HepG2 (cell line): ENCODE measurements around the gene CHST6. TPM values are rescaled to one million over a fixed set of nuclear protein-coding genes. Genes with fewer than 3 reads are reported as not detected.

Experiments
- ATAC-seq: fragments of 200-7000 bp; cut with Tn5 transposase; 3 replicates; pipeline ENCODE4 v1.9.1; 2020; ENCODE audit warnings: mild to moderate bottlenecking, moderate library complexity
- BruUV-seq: library from RNA; stranded (reverse); fragments of 400-500 nt; replicated peaks from 2 replicates; lab custom pipeline; 2021; lab: Mats Ljungman, UMichigan
- CTCF ChIA-PET: fragments of 300-600 bp; formaldehyde crosslinking; extraction: SDS; loops from one replicate; lab custom pipeline; 2021; ENCODE audit warnings: low total read pairs, inconsistent platforms, low intra/inter-chr PET ratio; lab: Yijun Ruan, JAX
- POLR2A ChIA-PET: fragments of 350-600 bp; sonication (Branson Sonifier 250); formaldehyde crosslinking; loops from one replicate; lab custom pipeline; 2020; ENCODE audit warnings: antibody characterized with exemption, inconsistent platforms; lab: Yijun Ruan, JAX
- DNase-seq: peaks from one replicate; pipeline ENCODE4 v3.0.0-alpha.2; 2015; ENCODE audit warnings: low spot score
- FAIRE-seq: peaks from 3 replicates; lab custom pipeline; 2011; peaks lifted over from hg19 to GRCh38; lab: Jason Lieb, UNC
- H2AFZ ChIP-seq: one replicate; pipeline ENCODE4 v1.6.1; 2011; ENCODE audit warnings: low read length, inconsistent platforms
- H3K27ac ChIP-seq: fragments of 300-600 bp; 3 replicates; pipeline ENCODE4 v1.8.0; 2011; ENCODE audit warnings: mixed run types, mild to moderate bottlenecking, mixed read lengths, low read length, inconsistent platforms; ENCODE audit not compliant: insufficient read depth; ENCODE audit errors: extremely low read length
- H3K27me3 ChIP-seq, 2 experiments: fragments of 200-600 bp in 1 of 2; 2 replicates in 1 of 2; 3 replicates in 1 of 2; pipeline versions ENCODE4 v1.6.0 to v1.8.0; 2011; ENCODE audit warnings: low read length in 2 of 2, mild to moderate bottlenecking in 2 of 2, moderate library complexity in 2 of 2, inconsistent platforms in 1 of 2; ENCODE audit not compliant: insufficient read depth in 2 of 2, control insufficient read depth in 1 of 2
- H3K36me3 ChIP-seq, 2 experiments: fragments of 200-600 bp in 1 of 2; replicated peaks in 1 of 2; 2 replicates in 1 of 2; 3 replicates in 1 of 2; pipeline versions ENCODE4 v1.5.1 to v1.8.0; 2011; ENCODE audit warnings: low read length in 2 of 2, inconsistent platforms in 1 of 2; ENCODE audit not compliant: insufficient read depth in 2 of 2, control insufficient read depth in 1 of 2
- H3K4me1 ChIP-seq: 2 replicates; pipeline ENCODE4 v1.5.1; 2012; ENCODE audit warnings: low read length, inconsistent platforms; ENCODE audit not compliant: insufficient read depth
- H3K4me2 ChIP-seq: 2 replicates; pipeline ENCODE4 v1.6.0; 2011; ENCODE audit warnings: low read depth, low read length, inconsistent platforms
- H3K4me3 ChIP-seq, 3 experiments: fragments of 200-600 bp in 1 of 3; sonication (generic), shearing (Covaris generic) in 1 of 3; replicated peaks in 1 of 3; 2 replicates each; pipeline ENCODE4 v1.5.1; 2011 to 2016; ENCODE audit warnings: low read length in 3 of 3, inconsistent platforms in 2 of 3, low read depth in 2 of 3, mild to moderate bottlenecking in 2 of 3, control low read depth in 1 of 3, mixed read lengths in 1 of 3; ENCODE audit not compliant: insufficient read depth in 1 of 3
- H3K79me2 ChIP-seq: one replicate; pipeline ENCODE4 v1.6.1; 2011; ENCODE audit warnings: low read length, inconsistent platforms; ENCODE audit not compliant: insufficient read depth
- H3K9ac ChIP-seq: 2 replicates; pipeline ENCODE4 v1.6.0; 2011; ENCODE audit warnings: mild to moderate bottlenecking, low read depth, low read length, inconsistent platforms; ENCODE audit not compliant: insufficient read depth
- H3K9me3 ChIP-seq: 2 replicates; pipeline ENCODE4 v1.5.1; 2012; ENCODE audit warnings: mild to moderate bottlenecking, low read length
- H4K20me1 ChIP-seq: 2 replicates; pipeline ENCODE4 v1.6.0; 2011; ENCODE audit warnings: inconsistent platforms, mild to moderate bottlenecking, low read length, moderate library complexity; ENCODE audit not compliant: insufficient read depth
- DPF2 ChIP-seq: sonication (generic); formaldehyde crosslinking; IDR thresholded peaks from 2 replicates; pipeline ENCODE4 v1.4.0; 2020; ENCODE audit warnings: mild to moderate bottlenecking, low read depth, missing genetic modification reagents, borderline replicate concordance
- GPBP1L1 ChIP-seq: sonication (generic); formaldehyde crosslinking; IDR thresholded peaks from 2 replicates; pipeline ENCODE4 v1.5.0; 2020; ENCODE audit warnings: mild to moderate bottlenecking, missing genetic modification reagents
- GRHL1 ChIP-seq: sonication (generic); formaldehyde crosslinking; conservative IDR thresholded peaks from 2 replicates; pipeline ENCODE4 v1.8.0; 2022; ENCODE audit warnings: missing genetic modification reagents
- MED1 ChIP-seq: sonication (generic); formaldehyde crosslinking; IDR thresholded peaks from 2 replicates; pipeline ENCODE4 v1.4.0; 2020; ENCODE audit warnings: missing genetic modification reagents
- PAXIP1 ChIP-seq: sonication (generic); formaldehyde crosslinking; conservative IDR thresholded peaks from 2 replicates; pipeline ENCODE4 v1.4.0; 2020; ENCODE audit warnings: mild to moderate bottlenecking, missing genetic modification reagents, moderate library complexity
- THAP8 ChIP-seq: sonication (generic); formaldehyde crosslinking; IDR thresholded peaks from 2 replicates; pipeline ENCODE4 v1.5.1; 2020; ENCODE audit warnings: missing genetic modification reagents, mild to moderate bottlenecking, borderline replicate concordance
- ZFP37 ChIP-seq: sonication (generic); formaldehyde crosslinking; IDR thresholded peaks from 2 replicates; pipeline ENCODE4 v1.4.0; 2020; ENCODE audit warnings: missing genetic modification reagents, borderline replicate concordance
- ZFP90 ChIP-seq: sonication (generic); formaldehyde crosslinking; IDR thresholded peaks from 2 replicates; pipeline ENCODE4 v1.8.0; 2022; ENCODE audit warnings: missing genetic modification reagents, mild to moderate bottlenecking, inconsistent platforms, borderline replicate concordance
- ZNF556 ChIP-seq: sonication (generic); formaldehyde crosslinking; IDR thresholded peaks from 2 replicates; pipeline ENCODE4 v1.4.0; 2020; ENCODE audit warnings: mild to moderate bottlenecking, missing genetic modification reagents, borderline replicate concordance
- ZNF761 ChIP-seq: sonication (generic); formaldehyde crosslinking; conservative IDR thresholded peaks from 2 replicates; pipeline ENCODE4 v1.4.0; 2020; ENCODE audit warnings: mild to moderate bottlenecking, missing genetic modification reagents
- WGBS: methylation state at CpG from one replicate; pipeline ENCODE4 v1.1.6; 2017; ENCODE audit warnings: low lambda C conversion rate; 5-methylcytosine and 5-hydroxymethylcytosine counted together
- in situ Hi-C: cut with HindIII; loops from 2 replicates; pipeline ENCODE4 v1.10.0; 2017; ENCODE audit warnings: low pct_unique_long_range_greater_than_20kb; ENCODE audit not compliant: extremely low pct_ligation_motif_present
- intact Hi-C: fragments of 100-400 bp; cut with micrococcal nuclease; formaldehyde crosslinking; loops from one replicate; pipeline ENCODE4 v1.10.0; 2022; ENCODE audit not compliant: unreplicated experiment
- polyA plus RNA-seq, 8 experiments: library from polyadenylated mRNA; depleted of rRNA in 3 of 8; stranded (reverse) in 7 of 8; unstranded in 1 of 8; fragments of >200 nt; fragmentation: Illumina TruSeq in 4 of 8; extraction: Trizol in 4 of 8; gene quantifications; 2 replicates each; pipeline versions ENCODE4 v1.2.1 to v1.2.3, GENCODE V29; 2011 to 2016; ENCODE audit warnings: low read depth in 4 of 8, missing spikeins in 1 of 8, mixed read lengths in 1 of 8; ENCODE audit not compliant: insufficient read depth in 1 of 8
- total RNA-seq, 5 experiments: library from RNA; depleted of rRNA; stranded (reverse); fragments of >200 nt; fragmentation: Illumina TruSeq; extraction: Trizol; gene quantifications; 2 replicates each; pipeline ENCODE4 v1.2.3, GENCODE V29; 2016; ENCODE audit warnings: low read depth in 1 of 5

The CHST6 gene
- total and polyA plus RNA-seq, 2 of the 13 experiments (the other 11 are each of a cell fraction or from before 2014, with no cell fraction given) = 0.18 to 0.91 TPM

GRCh38 chr16:75497558-75497957, 2.3 kb upstream of the CHST6 start:
- intact Hi-C loops = no loop called here
- POLR2A ChIA-PET = interaction anchor here (1.3 kb wide), 1 partner anchor 19 kb away, joined by 6 read pairs; no protein-coding TSS in a partner anchor
- in situ Hi-C loops = no loop called here
- no peak for TF ChIP-seq GPBP1L1 (CRISPR knock-in tag)
- TF ChIP-seq DPF2 = no peak
- no peak for TF ChIP-seq ZNF761
- TF ChIP-seq ZFP90 (CRISPR knock-in tag) = no peak
- TF ChIP-seq ZNF556 (CRISPR knock-in tag) = no peak
- no peak for TF ChIP-seq MED1 (CRISPR knock-in tag)
- no peak for TF ChIP-seq GRHL1
- no peak for TF ChIP-seq PAXIP1 (CRISPR knock-in tag)
- TF ChIP-seq ZFP37 (CRISPR knock-in tag) = no peak
- no peak for TF ChIP-seq THAP8 (CRISPR knock-in tag)

More at GRCh38 chr16:75497558-75497957, 2.3 kb upstream of the CHST6 start:
- Histone ChIP-seq H4K20me1 (no peaks in the 10 kb centered on the region), H3K79me2 (no peaks in the 10 kb centered on the region), H3K4me3 (no peak overlapping the region), H3K4me2 (no peak overlapping the region), H3K9me3 (no peaks in the 10 kb centered on the region), H3K36me3 (no peaks in the 10 kb centered on the region), H3K27me3 (peaks cover 0 to 29% of the 10 kb centered on the region in 2 experiments; a peak in 3 of 5 replicates), H3K4me1 (peaks cover 55% of the 10 kb centered on the region), H3K27ac (no peak overlapping the region), H2AFZ (no peak overlapping the region), H3K9ac (no peak overlapping the region)
- DNase-seq (no peak), ATAC-seq (no peak), FAIRE-seq (no peak)
- 33% methylated on average over 4 of the region's 4 CpGs for WGBS
- BruUV-seq = no TSS peak
- CTCF ChIA-PET = no interaction called here
